ENCODE data around the gene BANP.
"Not testable (repeated sequence)": the region's sequence is repeated elsewhere in the genome, so short reads cannot be mapped to it uniquely, and the experiment has no call there.

The BANP gene

DNA sequence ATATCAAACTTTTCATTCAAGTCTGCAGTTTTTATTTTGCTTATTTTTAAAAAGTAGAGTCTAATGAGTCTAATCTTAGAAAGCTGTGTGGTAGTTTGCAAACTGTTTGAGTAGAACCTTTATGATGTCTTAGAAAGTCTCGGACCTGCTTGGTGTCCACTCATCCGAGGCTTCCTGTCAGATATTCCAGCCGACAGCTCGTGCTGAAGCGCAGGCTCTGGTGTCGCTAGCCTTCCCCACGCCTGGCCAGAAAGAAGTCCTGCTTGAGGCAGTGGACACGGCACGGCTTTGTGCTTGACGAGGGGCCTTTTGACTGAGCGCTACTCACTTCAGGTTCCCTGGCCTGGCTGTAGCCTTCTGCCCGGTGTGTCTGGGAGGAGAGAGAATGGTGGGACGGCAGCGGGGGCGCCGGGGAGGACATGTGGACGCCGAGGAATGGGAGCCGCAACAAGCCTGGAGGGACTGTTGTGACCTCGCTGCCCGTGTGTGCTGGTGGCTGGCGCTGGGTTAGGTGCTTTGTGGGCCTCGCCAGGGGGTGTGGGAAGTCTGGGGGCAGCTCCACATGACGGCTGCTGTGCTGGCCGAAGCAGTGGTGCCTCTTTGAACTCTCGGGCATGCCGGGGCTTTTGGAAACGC, 33.5 kb downstream of the BANP start:
- Histone ChIP-seq H3K4me3 (no peak overlapping the region), H3K27ac (no peak overlapping the region)
- TF ChIP-seq, protein P1, sequence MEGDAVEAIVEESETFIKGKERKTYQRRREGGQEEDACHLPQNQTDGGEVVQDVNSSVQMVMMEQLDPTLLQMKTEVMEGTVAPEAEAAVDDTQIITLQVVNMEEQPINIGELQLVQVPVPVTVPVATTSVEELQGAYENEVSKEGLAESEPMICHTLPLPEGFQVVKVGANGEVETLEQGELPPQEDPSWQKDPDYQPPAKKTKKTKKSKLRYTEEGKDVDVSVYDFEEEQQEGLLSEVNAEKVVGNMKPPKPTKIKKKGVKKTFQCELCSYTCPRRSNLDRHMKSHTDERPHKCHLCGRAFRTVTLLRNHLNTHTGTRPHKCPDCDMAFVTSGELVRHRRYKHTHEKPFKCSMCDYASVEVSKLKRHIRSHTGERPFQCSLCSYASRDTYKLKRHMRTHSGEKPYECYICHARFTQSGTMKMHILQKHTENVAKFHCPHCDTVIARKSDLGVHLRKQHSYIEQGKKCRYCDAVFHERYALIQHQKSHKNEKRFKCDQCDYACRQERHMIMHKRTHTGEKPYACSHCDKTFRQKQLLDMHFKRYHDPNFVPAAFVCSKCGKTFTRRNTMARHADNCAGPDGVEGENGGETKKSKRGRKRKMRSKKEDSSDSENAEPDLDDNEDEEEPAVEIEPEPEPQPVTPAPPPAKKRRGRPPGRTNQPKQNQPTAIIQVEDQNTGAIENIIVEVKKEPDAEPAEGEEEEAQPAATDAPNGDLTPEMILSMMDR (IDR thresholded peaks at IDR 0.05): no peak
- no peak for DNase-seq (ENCODE audit: low spot score)

DNA sequence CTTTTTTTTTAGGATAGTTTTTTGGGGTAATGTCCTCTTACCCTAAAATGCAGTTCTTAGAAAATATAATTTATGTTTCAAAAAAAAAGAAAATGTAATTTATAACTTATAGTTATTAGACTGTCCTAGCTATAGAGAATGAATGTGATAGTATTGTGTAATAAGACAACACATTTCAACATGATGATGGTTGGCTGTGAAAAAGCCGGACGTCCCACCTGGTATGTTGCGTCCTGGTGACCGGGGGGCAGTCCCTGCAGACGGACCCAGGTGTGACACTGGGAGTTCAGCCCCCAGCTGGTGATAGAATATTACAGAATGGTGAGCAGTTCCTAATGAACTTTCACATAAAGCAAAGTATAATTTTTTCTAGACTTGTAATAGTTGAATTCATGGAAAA, 34.3 kb downstream of the BANP start:
- H3K4me3 ChIP-seq; DNase-seq (ENCODE audit: low spot score); H3K27ac ChIP-seq: not testable (repeated sequence)

- not testable (repeated sequence) for H3K4me3 ChIP-seq; H3K27ac ChIP-seq; DNase-seq (ENCODE audit: low spot score)
These were observed 35.2 kb downstream of the BANP start for GRCh38 chr16:87986361-87986849.

GRCh38 chr16:87988596-87988995, 37.4 kb downstream of the BANP start:
- DNase-seq (ENCODE audit: low spot score); H3K4me3 ChIP-seq; H3K27ac ChIP-seq: not testable (repeated sequence)

GRCh38 chr16:87990254-87990653, 39.0 kb downstream of the BANP start:
- DNase-seq (ENCODE audit: low spot score); H3K27ac ChIP-seq; H3K4me3 ChIP-seq: not testable (repeated sequence)

- DNase-seq (ENCODE audit: low spot score): not testable (repeated sequence)
These were observed 40.9 kb downstream of the BANP start for GRCh38 chr16:87992142-87992541.

DNA sequence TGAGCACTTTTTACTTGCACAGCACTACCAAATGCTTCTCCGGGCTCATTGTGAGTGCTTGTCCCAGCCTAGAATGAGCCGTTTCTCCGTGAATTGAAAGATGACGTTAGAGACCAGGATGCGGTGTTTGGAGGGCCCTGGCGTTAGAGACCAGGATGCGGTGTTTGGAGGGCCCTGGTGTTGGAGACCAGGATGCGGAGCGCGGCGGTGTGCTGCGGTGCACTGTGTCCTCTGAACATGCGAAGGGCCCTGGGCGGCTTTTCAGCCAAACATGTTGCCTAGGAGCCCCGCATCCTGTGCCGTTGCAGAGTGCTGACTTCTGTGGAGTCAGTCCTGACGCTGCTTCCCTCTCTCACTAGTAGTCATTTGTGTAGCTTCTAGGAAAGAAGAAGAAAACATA, 42.7 kb downstream of the BANP start:
- DNase-seq (ENCODE audit: low spot score): no peak
- TF ChIP-seq, protein P1 (IDR thresholded peaks at IDR 0.05): no peak
- H3K4me3 ChIP-seq: no peak overlapping the region
- H3K27ac ChIP-seq: no peak overlapping the region

More at GRCh38 chr16:87992142-87992541, 40.9 kb downstream of the BANP start:
- not testable (repeated sequence) for H3K27ac ChIP-seq, H3K4me3 ChIP-seq

DNA sequence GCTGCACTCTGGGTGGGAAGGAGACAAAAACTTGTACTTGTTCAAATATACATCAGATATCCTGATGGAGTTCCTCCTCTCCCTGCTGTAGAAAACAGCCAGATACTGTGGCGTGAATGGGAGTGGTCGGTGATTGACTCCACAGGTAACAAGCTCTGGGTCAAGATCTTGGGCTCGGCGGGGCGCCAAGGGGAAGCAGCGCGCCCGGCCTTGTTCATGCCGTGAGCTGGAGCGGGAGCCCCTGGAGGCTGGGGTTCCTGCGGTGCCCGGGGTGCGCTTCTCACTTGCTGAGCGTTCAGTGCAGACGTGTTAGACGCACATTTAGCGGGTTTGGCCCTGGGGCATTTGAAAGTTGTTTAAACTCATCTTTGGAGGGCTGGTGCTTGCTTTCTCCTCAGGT, 44.4 kb downstream of the BANP start:
- no peak overlapping the region for H3K4me3 ChIP-seq
- TF ChIP-seq, protein P1 (IDR thresholded peaks at IDR 0.05): no peak
- H3K27ac ChIP-seq: no peak overlapping the region
- DNase-seq (ENCODE audit: low spot score): no peak

DNA sequence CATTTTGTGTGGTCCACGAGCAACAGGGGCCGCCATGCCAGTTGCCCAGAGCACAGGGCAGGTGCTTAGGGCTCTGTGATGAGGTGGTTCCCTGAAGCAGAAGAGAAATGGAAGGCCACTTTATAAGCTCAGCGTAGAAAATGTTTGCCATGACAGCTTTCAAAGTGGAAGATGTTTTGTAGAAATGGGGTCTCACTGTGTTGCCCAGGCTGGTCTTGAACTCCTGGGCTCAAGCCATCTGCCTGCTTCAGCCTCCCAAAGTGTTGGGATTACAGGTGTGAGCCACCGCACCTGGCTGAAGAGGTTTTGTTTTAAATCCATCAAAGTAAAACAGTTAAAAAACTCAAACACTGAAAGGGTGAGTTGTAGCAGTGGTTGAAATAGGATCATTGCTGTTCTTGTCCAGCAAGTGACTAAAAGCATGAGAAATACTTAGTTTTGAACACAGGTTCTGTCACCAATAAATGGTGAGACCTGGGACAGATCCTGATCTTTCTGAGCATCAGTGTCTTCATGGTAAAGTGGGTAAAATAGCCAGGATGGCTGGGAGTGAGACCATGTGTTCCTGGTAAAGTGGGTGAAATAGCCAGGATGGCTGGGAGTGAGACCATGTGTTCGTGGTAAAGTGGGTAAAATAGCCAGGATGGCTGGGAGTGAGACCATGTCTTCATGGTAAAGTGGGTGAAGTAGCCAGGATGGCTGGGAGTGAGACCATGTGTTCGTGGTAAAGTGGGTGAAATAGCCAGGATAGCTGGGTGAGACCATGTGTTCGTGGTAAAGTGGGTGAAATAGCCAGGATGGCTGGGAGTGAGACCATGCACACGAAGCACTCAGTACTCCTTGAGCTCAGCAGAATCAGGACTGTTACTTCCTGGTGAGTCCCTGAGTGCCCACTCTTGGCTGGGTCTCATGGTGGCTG, 46.0 kb downstream of the BANP start:
- no peak overlapping the region for H3K4me3 ChIP-seq
- no peak overlapping the region for H3K27ac ChIP-seq
- TF ChIP-seq, protein P1 (IDR thresholded peaks at IDR 0.05): no peak
- DNase-seq (ENCODE audit: low spot score): no peak

GRCh38 chr16:87998184-87998793, 47.1 kb downstream of the BANP start:
- not testable (repeated sequence) for H3K27ac ChIP-seq; H3K4me3 ChIP-seq; DNase-seq (ENCODE audit: low spot score)

DNA sequence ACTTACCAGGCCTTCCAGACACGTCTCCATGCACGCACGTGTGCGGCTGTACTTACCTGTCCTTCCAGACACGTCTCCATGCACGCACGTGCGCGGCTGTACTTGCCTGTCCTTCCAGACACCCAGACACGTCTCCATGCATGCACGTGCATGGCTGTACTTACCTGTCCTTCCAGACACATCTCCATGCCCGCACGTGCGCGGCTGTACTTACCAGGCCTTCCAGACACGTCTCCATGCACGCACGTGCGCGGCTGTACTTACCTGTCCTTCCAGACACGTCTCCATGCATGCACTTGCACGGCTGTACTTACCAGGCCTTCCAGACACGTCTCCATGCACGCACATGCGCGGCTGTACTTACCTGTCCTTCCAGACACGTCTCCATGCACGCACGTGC, 47.8 kb downstream of the BANP start:
- H3K27ac ChIP-seq; DNase-seq (ENCODE audit: low spot score); H3K4me3 ChIP-seq: not testable (repeated sequence)

Data from coronary artery (tissue), 2 donors.